Astrocyte of the cerebellum (primary cell): ENCODE data around the gene ANTKMT.
"Not testable (repeated sequence)": the region's sequence is repeated elsewhere in the genome, so short reads cannot be mapped to it uniquely, and the experiment has no call there.

ENCODE experiments used
- DNase-seq: peaks from one replicate; pipeline ENCODE4 v3.0.0-alpha.2; 2011; ENCODE audit warnings: low read depth
- H3K4me3 ChIP-seq: 2 replicates; pipeline ENCODE4 v1.5.1; 2011; ENCODE audit warnings: mild to moderate bottlenecking, low read depth, low read length, moderate library complexity
- CTCF ChIP-seq: IDR thresholded peaks from 2 replicates; pipeline ENCODE4 v1.5.1; 2012; ENCODE audit warnings: low read length, low read depth, moderate library complexity, mild to moderate bottlenecking; ENCODE audit errors: missing control alignments
- in situ Hi-C: cut with HindIII; loops from 2 replicates; pipeline ENCODE4 v1.10.0; 2017; ENCODE audit warnings: low sequenced_read_pairs

Gene ANTKMT

GRCh38 chr16:752007-752312 is 31.0 kb downstream of the ANTKMT start:
- DNase-seq, result no peak
- in situ Hi-C loops, result no loop called here
- no peak overlapping the region for H3K4me3 ChIP-seq
- no peak for TF ChIP-seq CTCF

- in situ Hi-C loops, H3K4me3 ChIP-seq, DNase-seq: not testable (repeated sequence)
Measured at GRCh38 chr16:754121-754607, 33.2 kb downstream of the ANTKMT start.

- in situ Hi-C loops, result no loop called here
- no peak for DNase-seq
- H3K4me3 ChIP-seq, result no peak overlapping the region
- TF ChIP-seq CTCF, result no peak
Measured at GRCh38 chr16:754656-755055, 33.7 kb downstream of the ANTKMT start.

- no peak for TF ChIP-seq CTCF
- no peak for DNase-seq
- H3K4me3 ChIP-seq, result no peak overlapping the region
- in situ Hi-C loops, result no loop called here
Measured at GRCh38 chr16:756428-756827, 35.5 kb downstream of the ANTKMT start.

- in situ Hi-C loops, result no loop called here
- TF ChIP-seq CTCF, result no peak
- DNase-seq, result no peak
- no peak overlapping the region for H3K4me3 ChIP-seq
Measured at GRCh38 chr16:759110-759910, 38.4 kb downstream of the ANTKMT start.

GRCh38 chr16:760065-760464 is 39.1 kb downstream of the ANTKMT start:
- H3K4me3 ChIP-seq, result no peak overlapping the region
- DNase-seq, result no peak
- TF ChIP-seq CTCF, result no peak
- in situ Hi-C loops, result no loop called here

- H3K4me3 ChIP-seq, result no peak within 1 kb of the TSS
- in situ Hi-C loops, result no loop called here
Measured at GRCh38 chr16:760545-761343, 39.8 kb downstream of the ANTKMT start, which contains the start of gene MSLN. MSLN (plus strand) TSS chr16:760734; CDS start chr16:762681, 1,947 bp downstream.

More at GRCh38 chr16:760545-761343, 39.8 kb downstream of the ANTKMT start, which contains the start of gene MSLN:
- no peak for DNase-seq
- TF ChIP-seq CTCF, result no peak
